Esophagus muscularis mucosa (tissue), 4 donors: Measurements from ENCODE around the gene STIL.

Source experiments
- EP300 ChIP-seq: sonication (generic); formaldehyde crosslinking; IDR thresholded peaks from one replicate; pipeline ENCODE4 v1.6.1; 2017; ENCODE audit warnings: antibody characterized with exemption
- POLR2A ChIP-seq: fragments of 450-650 bp; IDR thresholded peaks from one replicate; pipeline ENCODE4 v1.6.1; 2017; ENCODE audit warnings: antibody characterized with exemption, moderate library complexity, mild to moderate bottlenecking, low read depth
- TF ChIP-seq, protein P1 (sequence below), 3 experiments: fragments of 200-600 bp in 2 of 3; fragments of 450-650 bp in 1 of 3; sonication (generic) in 2 of 3; IDR thresholded peaks; one replicate each; pipeline ENCODE4 v1.5.1; 2017 to 2019; ENCODE audit warnings: antibody characterized with exemption in 3 of 3, mild to moderate bottlenecking in 2 of 3, moderate library complexity in 1 of 3

- TF ChIP-seq, protein P1, sequence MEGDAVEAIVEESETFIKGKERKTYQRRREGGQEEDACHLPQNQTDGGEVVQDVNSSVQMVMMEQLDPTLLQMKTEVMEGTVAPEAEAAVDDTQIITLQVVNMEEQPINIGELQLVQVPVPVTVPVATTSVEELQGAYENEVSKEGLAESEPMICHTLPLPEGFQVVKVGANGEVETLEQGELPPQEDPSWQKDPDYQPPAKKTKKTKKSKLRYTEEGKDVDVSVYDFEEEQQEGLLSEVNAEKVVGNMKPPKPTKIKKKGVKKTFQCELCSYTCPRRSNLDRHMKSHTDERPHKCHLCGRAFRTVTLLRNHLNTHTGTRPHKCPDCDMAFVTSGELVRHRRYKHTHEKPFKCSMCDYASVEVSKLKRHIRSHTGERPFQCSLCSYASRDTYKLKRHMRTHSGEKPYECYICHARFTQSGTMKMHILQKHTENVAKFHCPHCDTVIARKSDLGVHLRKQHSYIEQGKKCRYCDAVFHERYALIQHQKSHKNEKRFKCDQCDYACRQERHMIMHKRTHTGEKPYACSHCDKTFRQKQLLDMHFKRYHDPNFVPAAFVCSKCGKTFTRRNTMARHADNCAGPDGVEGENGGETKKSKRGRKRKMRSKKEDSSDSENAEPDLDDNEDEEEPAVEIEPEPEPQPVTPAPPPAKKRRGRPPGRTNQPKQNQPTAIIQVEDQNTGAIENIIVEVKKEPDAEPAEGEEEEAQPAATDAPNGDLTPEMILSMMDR (IDR thresholded peaks at IDR 0.05), result no peak
- TF ChIP-seq POLR2A (no peak), EP300 (no peak)
Observed at GRCh38 chr1:47230692-47231300, 83.2 kb downstream of the STIL start.
